ENCODE measurements around the gene D2HGDH. TPM values are rescaled to one million over a fixed set of nuclear protein-coding genes. Genes with fewer than 3 reads are reported as not detected.

The D2HGDH gene
- total and polyA plus RNA-seq, 9 of the 15 experiments (the other 6 are each of a cell fraction or from before 2014, with no cell fraction given): 0.39 to 30.8 (median 10.3) TPM

DNA sequence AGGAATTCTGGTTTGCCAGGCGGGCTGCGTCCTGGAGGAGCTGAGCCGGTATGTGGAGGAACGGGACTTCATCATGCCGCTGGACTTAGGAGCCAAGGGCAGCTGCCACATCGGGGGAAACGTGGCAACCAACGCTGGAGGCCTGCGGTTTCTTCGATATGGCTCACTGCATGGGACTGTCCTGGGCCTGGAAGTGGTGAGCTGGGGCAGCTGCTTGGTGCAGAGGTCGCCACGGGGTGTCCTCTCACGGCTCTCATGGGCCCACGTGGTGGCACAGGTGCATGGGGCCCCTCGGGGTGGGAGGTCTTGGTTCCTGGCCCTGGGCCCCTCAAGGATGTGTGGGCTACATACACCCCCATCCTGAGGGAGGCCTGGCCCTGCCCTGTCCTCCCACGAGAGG, 9.2 kb downstream of the D2HGDH start:
- no peak overlapping the region for H3K27ac ChIP-seq (ENCODE audit: extremely low read depth, low read depth, low read length)
- no peak for DNase-seq (ENCODE audit: extremely low read depth in 1 of 4, low spot score in 3 of 4)
- H3K4me3 ChIP-seq: no peak overlapping the region
- in situ Hi-C loops (cut with MboI): no loop called here
- POLR2A ChIA-PET: no interaction called here
- no peaks in the 10 kb centered on the region for H3K79me2 ChIP-seq (ENCODE audit: control insufficient read depth, insufficient read depth, low read length)
- no peaks in the 10 kb centered on the region for H4K20me1 ChIP-seq (replicated peaks; ENCODE audit: control insufficient read depth, insufficient read depth, low read length)
- H2AFZ ChIP-seq (ENCODE audit: low read depth, low read length): no peak overlapping the region
- no peak overlapping the region for H3K4me2 ChIP-seq (ENCODE audit: insufficient read depth, low read length)
- WGBS (ENCODE audit: insufficient coverage, low coverage, missing lambda C conversion rate): 96% methylated on average over 7 of the region's 16 CpGs
- TF ChIP-seq NCOA6 (IDR thresholded peaks at IDR 0.05) (no peak), POLR2G (IDR thresholded peaks at IDR 0.05; ENCODE audit: low read depth, low read length) (0 out of 2 replicates have a peak, but pooled peaks have one; percentile 12), ZBED1 (IDR thresholded peaks at IDR 0.05) (no peak), CTBP1 (IDR thresholded peaks at IDR 0.05; ENCODE audit: borderline replicate concordance) (no peak)
- intact Hi-C loops (cut with micrococcal nuclease): no loop called here
- H3K9ac ChIP-seq (ENCODE audit: insufficient read depth in 1 of 2, low read depth in 2 of 2, low read length in 2 of 2): no peak overlapping the region
- no peaks in the 10 kb centered on the region for H3K27me3 ChIP-seq (ENCODE audit: control insufficient read depth in 2 of 2, insufficient read depth in 2 of 2, low read length in 2 of 2)
- H3K9me3 ChIP-seq (replicated peaks; ENCODE audit: control insufficient read depth, insufficient read depth, low read depth, low read length): peaks cover 2% of the 10 kb centered on the region; the same call in 1 of the 2 replicates
- CTCF ChIA-PET (ENCODE audit: low intra/inter-chr PET ratio): no interaction called here
- no peak for FAIRE-seq
- H3K4me1 ChIP-seq (replicated peaks in 1 of 2; ENCODE audit: control insufficient read depth in 2 of 2, insufficient read depth in 2 of 2, low read length in 2 of 2): peaks cover 0 to 23% of the 10 kb centered on the region in 2 experiments; a peak in 2 of 5 replicates
- H3K36me3 ChIP-seq (ENCODE audit: control insufficient read depth, insufficient read depth, low read length): peaks cover 37% of the 10 kb centered on the region; the same call in 1 of the 3 replicates
- no peak for ATAC-seq
- no peaks in the 10 kb centered on the region for H3K9me1 ChIP-seq (ENCODE audit: control insufficient read depth, insufficient read depth, low read length)
- no TSS peak for BruUV-seq (replicated peaks)

DNA sequence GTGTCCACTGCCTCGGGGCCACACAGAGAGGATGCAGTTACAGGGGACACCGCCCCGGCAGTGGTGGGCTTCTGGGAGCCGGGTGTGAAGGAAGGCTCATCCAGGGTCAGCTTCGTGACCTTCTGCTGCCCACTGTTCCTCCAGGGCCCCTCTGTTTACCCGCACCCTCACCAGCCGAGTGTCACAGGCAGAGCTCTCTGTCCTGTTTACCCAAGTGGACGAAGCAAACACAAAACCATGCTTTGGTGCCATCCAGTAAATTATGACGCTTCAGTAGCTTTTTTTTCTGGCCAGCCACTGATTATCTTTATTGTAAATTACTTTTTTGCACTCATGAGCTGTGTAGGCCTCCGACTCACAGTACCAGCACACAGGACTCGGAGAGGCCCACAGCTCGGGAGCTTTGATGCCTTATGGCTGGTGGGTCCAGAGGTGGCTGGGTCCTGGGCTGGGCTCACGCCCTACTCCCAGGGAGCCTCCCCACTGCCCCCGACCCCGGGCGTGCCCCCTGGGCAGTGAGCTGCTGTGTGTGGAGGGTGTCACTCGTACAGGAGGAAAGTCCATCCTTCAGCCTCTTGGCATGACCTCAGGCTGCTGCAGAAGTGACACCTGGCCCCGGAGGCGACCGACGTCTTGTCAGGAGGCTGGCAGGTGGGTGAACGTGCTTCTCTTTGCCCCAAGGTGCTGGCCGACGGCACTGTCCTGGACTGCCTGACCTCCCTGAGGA, 9.8 kb downstream of the D2HGDH start:
- ChIA-PET POLR2A (interaction anchor here (0.6 kb wide), 1 partner anchor 370 kb away, joined by 3 read pairs; no protein-coding TSS in a partner anchor), CTCF (ENCODE audit: low intra/inter-chr PET ratio) (no interaction called here)
- no peak overlapping the region for H3K4me2 ChIP-seq (ENCODE audit: insufficient read depth, low read length)
- ATAC-seq (no peak), DNase-seq (ENCODE audit: extremely low read depth in 1 of 4, low spot score in 3 of 4) (no peak), FAIRE-seq (no peak)
- intact Hi-C loops (cut with micrococcal nuclease) (no loop called here), in situ Hi-C loops (cut with MboI) (no loop called here)
- H3K9ac ChIP-seq (ENCODE audit: insufficient read depth in 1 of 2, low read depth in 2 of 2, low read length in 2 of 2): no peak overlapping the region
- H3K27me3 ChIP-seq (ENCODE audit: control insufficient read depth in 2 of 2, insufficient read depth in 2 of 2, low read length in 2 of 2): no peaks in the 10 kb centered on the region
- no peaks in the 10 kb centered on the region for H4K20me1 ChIP-seq (replicated peaks; ENCODE audit: control insufficient read depth, insufficient read depth, low read length)
- peaks cover 0 to 19% of the 10 kb centered on the region in 2 experiments; a peak in 2 of 5 replicates for H3K4me1 ChIP-seq (replicated peaks in 1 of 2; ENCODE audit: control insufficient read depth in 2 of 2, insufficient read depth in 2 of 2, low read length in 2 of 2)
- H2AFZ ChIP-seq (ENCODE audit: low read depth, low read length): no peak overlapping the region
- BruUV-seq (replicated peaks): no TSS peak
- no peaks in the 10 kb centered on the region for H3K79me2 ChIP-seq (ENCODE audit: control insufficient read depth, insufficient read depth, low read length)
- peaks cover 42% of the 10 kb centered on the region; the same call in 1 of the 3 replicates for H3K36me3 ChIP-seq (ENCODE audit: control insufficient read depth, insufficient read depth, low read length)
- H3K27ac ChIP-seq (ENCODE audit: extremely low read depth, low read depth, low read length): no peak overlapping the region
- 90% methylated on average over 8 of the region's 24 CpGs for WGBS (ENCODE audit: insufficient coverage, low coverage, missing lambda C conversion rate)
- peaks cover 2% of the 10 kb centered on the region; the same call in 1 of the 2 replicates for H3K9me3 ChIP-seq (replicated peaks; ENCODE audit: control insufficient read depth, insufficient read depth, low read depth, low read length)
- H3K4me3 ChIP-seq: no peak overlapping the region
- H3K9me1 ChIP-seq (ENCODE audit: control insufficient read depth, insufficient read depth, low read length): no peaks in the 10 kb centered on the region
- TF ChIP-seq U2AF2 (optimal IDR thresholded peaks at IDR 0.05; ENCODE audit: low read depth, low read length) (no peak), NCOA6 (IDR thresholded peaks at IDR 0.05) (no peak), MED1 (CRISPR knock-in tag; IDR thresholded peaks at IDR 0.05; ENCODE audit: borderline replicate concordance) (no peak), NKRF (IDR thresholded peaks at IDR 0.05; ENCODE audit: borderline replicate concordance) (no peak), ZBTB5 (IDR thresholded peaks at IDR 0.05) (no peak), KLF10 (CRISPR knock-in tag; IDR thresholded peaks at IDR 0.05) (no peak)
- TF ChIP-seq, protein P1, sequence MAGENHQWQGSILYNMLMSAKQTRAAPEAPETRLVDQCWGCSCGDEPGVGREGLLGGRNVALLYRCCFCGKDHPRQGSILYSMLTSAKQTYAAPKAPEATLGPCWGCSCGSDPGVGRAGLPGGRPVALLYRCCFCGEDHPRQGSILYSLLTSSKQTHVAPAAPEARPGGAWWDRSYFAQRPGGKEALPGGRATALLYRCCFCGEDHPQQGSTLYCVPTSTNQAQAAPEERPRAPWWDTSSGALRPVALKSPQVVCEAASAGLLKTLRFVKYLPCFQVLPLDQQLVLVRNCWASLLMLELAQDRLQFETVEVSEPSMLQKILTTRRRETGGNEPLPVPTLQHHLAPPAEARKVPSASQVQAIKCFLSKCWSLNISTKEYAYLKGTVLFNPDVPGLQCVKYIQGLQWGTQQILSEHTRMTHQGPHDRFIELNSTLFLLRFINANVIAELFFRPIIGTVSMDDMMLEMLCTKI (IDR thresholded peaks at IDR 0.05; ENCODE audit: partially characterized antibody): no peak
